Mucosa of descending colon (tissue), 3 donors: ENCODE results near the gene PTPRD. TPM values are rescaled to one million over a fixed set of nuclear protein-coding genes. Genes with fewer than 3 reads are reported as not detected.

Experiments used
- ATAC-seq: fragments of 200-7000 bp; cut with Tn5 transposase; one replicate; pipeline ENCODE4 v1.9.1; 2020; ENCODE audit warnings: mild to moderate bottlenecking, moderate library complexity
- DNase-seq, 3 donors: peaks; one replicate each; pipeline ENCODE4 v3.0.0-alpha.2; 2020
- H3K36me3 ChIP-seq: fragments of 200-600 bp; one replicate; pipeline ENCODE4 v1.8.0; 2021; ENCODE audit warnings: low read depth, mild to moderate bottlenecking
- H3K4me1 ChIP-seq: fragments of 200-600 bp; one replicate; pipeline ENCODE4 v1.8.0; 2021; ENCODE audit warnings: low read depth, mild to moderate bottlenecking
- H3K4me3 ChIP-seq: fragments of 200-600 bp; one replicate; pipeline ENCODE4 v1.8.0; 2021; ENCODE audit warnings: mild to moderate bottlenecking
- H3K9me3 ChIP-seq: fragments of 200-600 bp; one replicate; pipeline ENCODE4 v1.8.0; 2021; ENCODE audit warnings: mild to moderate bottlenecking
- CTCF ChIP-seq: fragments of 200-600 bp; IDR thresholded peaks from one replicate; pipeline ENCODE4 v1.8.0; 2022; ENCODE audit warnings: antibody characterized with exemption, mild to moderate bottlenecking
- intact Hi-C, 2 donors: fragments of 100-400 bp; cut with DNase I in 1 of 2; cut with micrococcal nuclease in 1 of 2; formaldehyde crosslinking; loops; one replicate each; pipeline versions ENCODE4 v1.11.0 to v1.11.1; 2022; cut with DNase I, micrococcal nuclease
- total RNA-seq, 3 donors: library from RNA; stranded (reverse); fragmentation: NEBNext Ultra II Directional in 2 of 3; extraction: Animal tissue kit (Norgen Biotek cat#: 25700) in 2 of 3; gene quantifications; one replicate each; pipeline versions ENCODE4 v1.2.1 to v1.2.4, GENCODE V29; 2021 to 2023
- donor health status: DM: no; HTN: no; CAD: no; lungs with moderate emphysema.
- donor health status: DM: no; HTN: no; CAD: no.
- donor health status: DM: no; HTN: yes; CAD: no.

PTPRD gene
- total RNA-seq, 3 donors from 2014 or later = 52.7 to 128 (median 113) TPM

- no peak overlapping the region for H3K4me3 ChIP-seq
- no peaks in the 10 kb centered on the region for H3K36me3 ChIP-seq
- no peaks in the 10 kb centered on the region for H3K4me1 ChIP-seq
- no peak for ATAC-seq
- intact Hi-C loops = no loop called here
- no peak for DNase-seq
- no peaks in the 10 kb centered on the region for H3K9me3 ChIP-seq
- no peak for TF ChIP-seq CTCF
Observed at GRCh38 chr9:10112070-10112469, 500.7 kb downstream of the PTPRD start.

GRCh38 chr9:10108815-10109214 is 504.0 kb downstream of the PTPRD start:
- no peaks in the 10 kb centered on the region for H3K36me3 ChIP-seq
- no peaks in the 10 kb centered on the region for H3K9me3 ChIP-seq
- DNase-seq (no peak), ATAC-seq (no peak)
- H3K4me3 ChIP-seq = no peak overlapping the region
- TF ChIP-seq CTCF = no peak
- intact Hi-C loops = no loop called here
- no peaks in the 10 kb centered on the region for H3K4me1 ChIP-seq

GRCh38 chr9:10104774-10105173 is 508.0 kb downstream of the PTPRD start:
- Histone ChIP-seq H3K4me3 (no peak overlapping the region), H3K4me1 (no peaks in the 10 kb centered on the region), H3K9me3 (no peaks in the 10 kb centered on the region), H3K36me3 (no peaks in the 10 kb centered on the region)
- ATAC-seq (no peak), DNase-seq (no peak)
- no peak for TF ChIP-seq CTCF
- intact Hi-C loops = no loop called here

- intact Hi-C loops = no loop called here
- Histone ChIP-seq H3K4me1 (no peaks in the 10 kb centered on the region), H3K9me3 (no peaks in the 10 kb centered on the region), H3K4me3 (no peak overlapping the region), H3K36me3 (no peaks in the 10 kb centered on the region)
- no peak for DNase-seq
- no peak for ATAC-seq
- TF ChIP-seq CTCF = no peak
Observed at GRCh38 chr9:10095208-10095607, 517.6 kb downstream of the PTPRD start.

DNA sequence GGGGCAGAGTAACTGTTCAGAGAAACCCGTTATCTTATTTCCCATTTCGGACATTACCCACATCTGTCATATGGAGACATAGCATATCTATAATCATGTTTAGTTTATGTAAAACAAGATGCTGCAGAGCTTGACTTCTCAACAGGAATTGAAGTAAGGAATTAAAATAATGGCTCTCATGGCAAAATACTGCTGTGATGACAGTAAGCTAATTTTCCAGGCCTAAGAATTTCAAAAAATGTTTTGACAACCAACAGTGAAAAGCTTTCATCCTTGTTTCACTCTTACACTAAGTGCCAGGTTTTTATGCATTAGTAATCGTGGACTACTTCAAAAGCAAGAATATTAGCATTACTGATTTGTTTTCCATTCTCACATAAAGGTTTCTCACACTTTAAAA is 518.2 kb downstream of the PTPRD start:
- TF ChIP-seq CTCF = no peak
- H3K36me3 ChIP-seq = no peaks in the 10 kb centered on the region
- no peak for DNase-seq
- H3K4me3 ChIP-seq = no peak overlapping the region
- H3K9me3 ChIP-seq = no peaks in the 10 kb centered on the region
- ATAC-seq = no peak
- intact Hi-C loops = no loop called here
- H3K4me1 ChIP-seq = no peaks in the 10 kb centered on the region

DNA sequence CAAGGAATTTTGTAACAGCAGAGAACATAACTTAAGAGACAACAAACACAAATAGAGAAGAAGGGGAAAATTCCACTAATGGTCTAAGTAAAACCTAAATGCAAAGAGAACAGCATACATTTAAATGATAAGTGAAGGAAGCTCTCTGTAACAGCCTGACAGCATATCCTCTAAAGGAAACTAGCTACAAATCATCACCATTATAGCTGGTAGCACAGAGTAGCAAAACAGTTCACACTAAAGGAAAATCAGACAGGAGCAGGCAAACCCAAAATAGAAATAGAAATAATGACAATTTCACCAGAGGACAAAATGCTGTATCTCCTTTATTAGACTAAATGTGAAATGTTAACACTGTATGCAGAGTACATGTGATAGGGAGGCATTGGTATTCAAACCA is 532.8 kb downstream of the PTPRD start:
- Histone ChIP-seq H3K36me3 (no peaks in the 10 kb centered on the region), H3K9me3 (no peaks in the 10 kb centered on the region), H3K4me3 (no peak overlapping the region), H3K4me1 (no peaks in the 10 kb centered on the region)
- ATAC-seq (no peak), DNase-seq (no peak)
- intact Hi-C loops = no loop called here
- no peak for TF ChIP-seq CTCF
